AML-193 (cell line): ENCODE data around the gene PPP1R8.

Experiments used
- DNase-seq, 2 experiments: peaks; one replicate each; lab custom pipeline; 2025; lab: John Stamatoyannopoulos, UW

PPP1R8 gene

DNA sequence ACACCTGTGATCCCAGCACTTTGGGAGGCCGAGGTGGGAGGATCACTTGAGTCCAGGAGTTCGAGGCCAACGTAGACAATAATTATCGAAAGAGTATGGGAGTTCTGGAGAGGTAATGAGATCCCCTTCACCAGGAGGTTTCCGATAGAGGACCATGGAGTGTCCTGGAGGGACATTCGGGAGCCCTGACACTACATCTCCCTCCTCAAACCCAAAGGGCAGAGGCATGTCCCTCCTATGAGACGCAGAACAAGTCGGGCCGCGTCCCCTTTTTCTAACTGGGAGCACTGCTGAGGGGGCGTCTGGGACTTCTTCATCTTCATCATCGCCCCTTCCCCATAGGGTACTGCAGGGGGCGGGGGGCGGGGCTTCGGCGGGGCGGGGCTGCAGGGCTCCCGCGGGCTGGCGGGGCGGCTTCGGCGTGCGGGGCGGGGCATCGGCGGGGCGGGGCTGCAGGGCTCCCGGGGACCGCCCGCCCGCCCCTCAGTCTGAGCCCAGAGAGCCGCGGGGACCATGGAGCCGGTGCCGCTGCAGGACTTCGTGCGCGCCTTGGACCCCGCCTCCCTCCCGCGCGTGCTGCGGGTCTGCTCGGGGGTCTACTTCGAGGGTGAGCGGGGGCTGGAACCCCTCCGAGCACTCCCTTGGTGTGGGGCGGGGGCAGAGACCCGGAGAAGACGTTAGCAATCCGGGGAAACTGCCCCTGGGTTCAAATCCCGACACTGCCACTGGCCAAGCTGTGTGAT lies 41.6 kb downstream of the PPP1R8 start, which contains the start of gene THEMIS2:
THEMIS2 (plus strand) TSS at position 486 of the 743 bp plus-strand sequence; CDS start at position 514, 28 bp downstream.
- DNase-seq, result peak in 1 of 2 experiments; percentile 27

DNA sequence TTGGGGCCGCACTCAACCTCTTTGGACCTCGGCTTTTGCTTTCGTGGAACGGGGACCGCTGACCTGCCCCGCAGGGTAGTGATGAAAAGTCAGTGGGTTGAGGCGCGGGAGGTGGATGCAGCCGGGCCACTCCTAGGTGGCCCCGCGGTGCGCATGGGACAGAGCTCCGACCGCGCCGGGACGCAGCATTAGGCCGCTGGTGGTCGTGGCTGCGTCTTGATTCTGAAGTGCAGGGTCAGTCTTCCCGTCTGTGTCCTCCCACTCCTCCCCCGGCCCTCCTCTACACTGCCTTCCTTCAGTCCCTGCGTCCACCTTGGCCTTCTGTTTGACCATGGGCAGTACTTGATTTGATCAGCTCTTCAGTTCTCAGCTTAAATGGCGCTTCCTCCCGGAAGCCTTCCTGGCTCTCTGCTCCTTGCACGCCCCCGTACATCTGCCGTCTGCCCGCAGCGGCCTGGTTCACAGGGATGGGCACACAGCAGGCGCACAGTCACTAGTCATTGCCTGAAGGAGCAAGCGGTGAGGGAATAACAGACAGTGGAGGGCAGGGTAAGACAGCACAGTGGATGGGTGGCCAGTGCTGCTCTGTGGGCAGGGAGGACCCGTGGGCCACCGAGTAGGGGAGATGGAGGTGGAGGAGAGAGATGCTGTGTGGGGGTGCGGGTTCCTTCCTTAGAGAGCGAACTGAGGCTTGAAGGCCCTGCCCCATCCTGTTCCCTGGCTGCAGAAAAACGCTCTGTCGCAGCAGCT lies 42.4 kb downstream of the PPP1R8 start:
- peak in 1 of 2 experiments; percentile 33 for DNase-seq

DNA sequence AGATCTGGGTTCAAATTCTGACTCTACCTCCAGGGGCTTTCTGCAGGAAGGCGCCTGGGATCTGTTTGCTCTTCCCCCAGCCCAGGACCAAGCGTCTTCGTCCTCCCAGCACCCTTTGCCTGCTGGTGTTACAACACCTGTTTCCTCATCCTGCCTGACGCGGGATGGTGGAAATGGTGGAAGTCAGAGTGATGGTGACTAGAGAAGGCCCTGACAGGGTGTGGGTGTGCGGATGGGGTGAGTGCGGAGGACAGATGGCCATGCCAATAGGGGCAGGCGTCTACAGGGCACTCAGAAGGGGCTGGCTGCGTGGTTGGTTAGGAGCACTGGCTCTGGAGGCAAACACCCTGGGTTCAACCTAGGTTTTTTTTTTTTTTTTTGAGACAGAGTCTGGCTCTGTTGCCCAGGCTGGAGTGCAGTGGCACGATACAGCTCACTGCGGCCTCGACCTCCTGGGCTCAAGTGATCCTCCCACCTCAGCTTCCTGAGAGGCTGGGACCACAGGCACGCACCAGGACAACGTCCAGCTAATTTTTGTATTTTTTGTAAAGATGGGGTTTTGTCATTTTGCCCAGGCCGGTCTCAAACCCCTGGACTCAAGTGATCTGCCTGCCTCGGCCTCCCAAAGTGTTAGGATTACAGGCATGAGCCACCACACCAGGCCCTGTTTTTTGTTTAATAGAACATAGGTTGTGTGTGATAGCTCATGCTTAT lies 43.2 kb downstream of the PPP1R8 start:
- DNase-seq, result peak; percentile 59 to 61

DNA sequence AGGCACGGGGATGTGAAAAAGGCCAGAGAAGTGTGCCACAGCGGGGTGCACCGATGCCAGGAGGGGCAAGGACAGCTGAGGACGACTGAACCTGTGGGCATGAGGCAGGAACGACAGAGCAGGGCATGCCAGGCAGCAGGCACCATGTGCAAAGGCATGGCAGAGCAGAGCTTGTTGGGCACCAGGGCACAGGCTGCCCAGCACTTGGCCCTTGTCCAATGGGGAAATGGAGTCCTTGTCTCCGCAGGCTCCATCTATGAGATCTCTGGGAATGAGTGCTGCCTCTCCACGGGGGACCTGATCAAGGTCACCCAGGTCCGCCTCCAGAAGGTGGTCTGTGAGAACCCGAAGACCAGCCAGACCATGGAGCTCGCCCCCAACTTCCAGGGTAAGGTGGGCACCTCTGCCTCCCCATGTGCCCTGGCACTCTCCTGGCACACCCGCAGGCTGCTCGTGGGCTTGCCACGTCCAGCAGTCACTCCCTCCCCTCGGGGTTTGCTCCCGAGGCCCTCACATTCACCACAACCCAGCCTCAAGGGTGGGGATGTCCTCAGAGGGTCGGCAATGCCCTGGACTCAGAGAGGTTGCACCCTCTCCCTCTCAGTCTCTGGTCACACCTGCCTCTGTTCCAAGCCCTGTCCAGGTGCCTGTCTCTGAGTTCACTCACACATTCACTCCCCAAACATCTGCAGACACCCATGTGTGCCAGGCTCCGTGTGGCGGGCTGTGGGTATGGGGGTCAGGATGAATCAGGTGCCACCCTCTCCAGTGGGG lies 45.9 kb downstream of the PPP1R8 start:
- no peak for DNase-seq

DNA sequence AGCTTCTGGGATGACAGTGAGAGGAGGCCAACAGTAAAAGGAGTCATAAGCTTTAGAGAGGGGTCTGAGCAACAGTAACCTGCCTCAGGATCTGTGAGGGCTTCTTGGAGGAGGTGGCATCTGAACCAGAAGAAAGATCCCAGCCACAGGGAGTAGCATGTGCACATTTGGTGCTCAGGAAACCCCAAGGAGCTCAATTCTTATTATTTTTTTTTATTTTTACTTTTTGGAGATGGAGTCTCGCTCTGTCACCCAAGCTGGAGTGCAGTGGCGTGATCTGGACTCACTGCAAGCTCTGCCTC lies 46.5 kb downstream of the PPP1R8 start:
- DNase-seq, result no peak

DNA sequence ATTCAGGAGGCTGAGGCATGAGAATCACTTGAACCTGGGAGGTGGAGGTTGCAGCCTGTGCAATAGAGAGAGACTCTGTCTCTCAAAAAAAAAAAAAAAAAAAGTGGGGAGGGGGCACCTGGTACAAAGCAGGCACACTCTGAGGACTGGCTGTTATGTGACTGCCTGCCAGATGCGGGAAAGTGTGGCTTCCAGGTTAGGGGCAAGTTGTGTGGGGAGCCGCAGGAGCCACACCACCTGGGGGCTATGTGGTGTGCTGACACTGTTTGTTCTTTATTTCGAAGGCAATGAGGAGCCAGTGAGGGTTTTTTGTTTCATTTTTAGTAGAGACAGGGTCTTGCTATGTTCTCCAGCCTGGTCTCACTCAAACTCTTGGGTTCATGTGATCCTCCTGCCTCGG lies 47.5 kb downstream of the PPP1R8 start:
- no peak for DNase-seq

DNA sequence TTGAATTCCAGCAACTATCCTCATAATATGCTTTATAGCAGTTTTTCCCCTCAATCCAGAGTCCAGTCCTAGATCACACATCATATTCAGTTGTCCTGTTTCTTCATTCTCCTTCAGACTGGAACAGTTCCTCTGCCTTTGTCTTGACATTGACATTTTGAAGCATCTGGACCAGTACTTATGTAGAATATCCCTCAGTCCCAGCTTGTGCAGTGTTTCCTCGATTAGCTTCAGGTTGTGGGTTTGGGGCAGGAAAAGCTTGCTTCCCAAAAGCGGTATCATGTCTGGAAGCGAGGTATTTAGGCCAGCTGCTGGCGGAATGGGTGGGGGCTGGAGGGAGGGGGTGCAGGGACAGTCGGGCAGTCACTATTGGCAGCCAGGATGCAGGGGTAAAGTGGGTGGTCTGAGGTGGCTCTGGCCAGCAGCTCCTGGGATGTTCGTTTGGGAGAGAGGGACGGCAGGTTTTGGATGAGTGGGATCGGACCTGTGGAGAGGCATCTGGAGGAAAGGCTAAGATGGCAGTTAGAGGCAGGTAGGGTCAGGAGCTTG lies 48.3 kb downstream of the PPP1R8 start:
- no peak for DNase-seq

DNA sequence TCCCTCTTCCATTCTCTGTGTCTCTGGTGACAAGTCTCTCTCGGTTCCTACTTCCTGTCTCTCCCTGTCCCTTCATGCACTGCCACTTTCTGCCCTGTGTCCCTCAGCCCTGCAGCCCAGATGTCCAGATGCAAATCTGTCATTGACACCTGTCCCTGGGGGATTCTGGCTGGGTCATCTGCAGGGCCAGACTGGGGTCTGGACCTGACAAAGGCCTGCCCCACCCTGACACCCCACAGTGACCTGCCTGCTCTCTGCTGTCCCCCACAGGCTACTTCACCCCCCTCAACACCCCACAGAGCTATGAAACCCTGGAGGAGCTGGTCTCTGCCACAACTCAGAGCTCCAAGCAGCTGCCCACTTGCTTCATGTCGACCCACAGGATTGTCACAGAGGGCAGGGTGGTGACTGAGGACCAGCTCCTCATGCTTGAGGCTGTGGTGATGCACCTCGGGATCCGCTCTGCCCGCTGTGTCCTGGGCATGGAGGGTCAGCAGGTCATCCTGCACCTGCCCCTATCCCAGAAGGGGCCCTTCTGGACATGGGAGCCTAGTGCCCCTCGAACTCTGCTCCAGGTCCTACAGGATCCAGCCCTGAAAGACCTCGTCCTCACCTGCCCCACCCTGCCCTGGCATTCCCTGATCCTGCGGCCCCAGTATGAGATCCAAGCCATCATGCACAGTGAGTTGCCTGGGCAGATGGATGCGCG lies 48.9 kb downstream of the PPP1R8 start:
- no peak for DNase-seq

DNA sequence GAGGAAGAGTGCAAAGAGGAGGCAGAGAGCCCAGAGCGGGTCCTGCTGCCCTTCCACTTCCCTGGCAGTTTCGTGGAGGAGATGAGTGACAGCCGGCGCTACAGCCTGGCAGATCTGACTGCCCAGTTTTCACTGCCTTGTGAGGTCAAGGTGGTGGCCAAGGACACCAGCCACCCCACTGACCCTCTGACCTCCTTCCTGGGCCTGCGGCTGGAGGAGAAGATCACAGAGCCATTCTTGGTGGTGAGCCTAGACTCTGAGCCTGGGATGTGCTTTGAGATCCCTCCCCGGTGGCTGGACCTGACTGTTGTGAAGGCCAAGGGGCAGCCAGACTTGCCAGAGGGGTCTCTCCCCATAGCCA lies 51.9 kb downstream of the PPP1R8 start:
- DNase-seq, result no peak

DNA sequence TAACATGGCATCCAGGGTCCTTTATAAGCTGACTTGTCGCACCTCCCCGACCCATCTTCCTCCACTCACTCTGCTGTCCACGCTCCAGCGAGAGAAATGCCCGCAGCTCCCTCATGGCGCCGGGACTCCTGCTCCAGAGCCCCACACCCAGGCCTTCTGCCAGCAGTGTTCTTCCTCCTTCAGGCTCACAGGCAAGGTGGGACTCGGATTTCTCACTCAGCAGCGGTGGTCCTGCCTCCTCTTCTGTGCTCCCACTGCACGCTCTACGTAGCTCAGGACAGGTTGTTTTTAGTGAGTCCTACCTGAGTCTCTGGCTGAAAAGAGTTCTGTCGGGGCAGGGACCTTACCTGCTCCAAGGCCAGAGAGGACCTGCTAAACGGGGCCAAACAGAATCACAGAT lies 53.0 kb downstream of the PPP1R8 start:
- no peak for DNase-seq

DNA sequence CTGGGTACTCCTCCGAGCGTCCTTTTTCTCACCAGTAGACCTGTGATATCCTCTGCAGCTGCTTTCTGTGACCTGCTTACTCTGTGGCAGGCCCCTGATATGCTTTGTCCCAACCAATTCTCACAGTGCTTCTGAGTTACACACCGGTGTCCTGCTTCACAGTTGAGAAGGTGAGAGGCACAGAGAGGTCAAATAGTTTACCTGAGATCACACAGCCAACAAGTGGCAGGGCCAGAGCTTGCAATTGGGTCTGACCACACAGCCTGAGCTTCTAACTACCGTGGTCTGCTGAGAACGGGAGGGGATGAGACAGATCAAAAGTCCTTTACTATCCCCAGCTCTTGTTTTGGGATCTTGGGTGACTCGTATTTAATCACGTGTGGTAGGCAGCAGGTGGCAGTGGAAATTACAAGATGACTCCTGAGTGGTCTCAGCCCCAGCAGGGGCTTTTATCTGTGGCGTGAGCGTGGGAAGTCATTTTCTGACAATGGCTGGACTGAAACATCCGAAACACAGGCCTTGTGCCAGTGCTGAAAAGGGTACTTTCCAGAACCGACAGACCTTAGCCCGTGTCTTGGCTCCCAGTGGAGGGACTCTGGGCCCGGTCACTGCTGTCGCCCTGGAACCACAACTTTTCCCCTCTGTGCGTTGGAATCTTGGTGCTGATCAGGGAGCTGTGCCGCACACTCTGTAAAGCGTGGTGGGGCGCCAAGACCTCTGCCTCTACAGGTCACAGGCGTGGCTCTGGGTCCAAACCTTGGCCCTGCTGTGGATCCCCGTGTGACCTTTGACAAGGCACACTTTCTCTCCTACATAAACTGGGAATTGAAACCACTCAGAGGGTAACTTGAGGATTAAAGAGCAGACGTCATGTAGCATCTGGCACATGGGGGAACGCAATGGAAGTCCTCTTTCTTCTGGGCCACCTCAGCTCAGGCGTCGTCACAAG lies 53.7 kb downstream of the PPP1R8 start:
- no peak for DNase-seq

DNA sequence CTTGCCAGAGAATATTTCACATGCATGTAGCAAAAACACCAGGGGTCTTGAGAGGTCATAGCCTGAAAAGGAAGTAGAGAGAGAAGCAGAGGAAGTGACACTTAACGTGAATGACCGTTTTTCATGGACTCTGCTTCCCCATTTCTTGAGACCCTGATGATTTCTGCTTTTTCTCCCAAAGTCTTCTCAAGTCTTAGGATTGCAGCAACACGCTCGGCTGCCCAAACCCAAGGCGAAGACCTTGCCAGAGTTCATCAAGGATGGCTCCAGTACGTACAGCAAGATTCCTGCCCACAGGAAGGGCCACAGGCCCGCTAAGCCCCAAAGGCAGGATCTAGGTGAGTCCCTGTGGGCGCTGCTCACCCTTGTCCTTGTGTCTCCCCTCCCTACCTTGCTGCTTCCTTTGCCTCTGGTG lies 54.5 kb downstream of the PPP1R8 start:
- peak; percentile 84 to 85 for DNase-seq

DNA sequence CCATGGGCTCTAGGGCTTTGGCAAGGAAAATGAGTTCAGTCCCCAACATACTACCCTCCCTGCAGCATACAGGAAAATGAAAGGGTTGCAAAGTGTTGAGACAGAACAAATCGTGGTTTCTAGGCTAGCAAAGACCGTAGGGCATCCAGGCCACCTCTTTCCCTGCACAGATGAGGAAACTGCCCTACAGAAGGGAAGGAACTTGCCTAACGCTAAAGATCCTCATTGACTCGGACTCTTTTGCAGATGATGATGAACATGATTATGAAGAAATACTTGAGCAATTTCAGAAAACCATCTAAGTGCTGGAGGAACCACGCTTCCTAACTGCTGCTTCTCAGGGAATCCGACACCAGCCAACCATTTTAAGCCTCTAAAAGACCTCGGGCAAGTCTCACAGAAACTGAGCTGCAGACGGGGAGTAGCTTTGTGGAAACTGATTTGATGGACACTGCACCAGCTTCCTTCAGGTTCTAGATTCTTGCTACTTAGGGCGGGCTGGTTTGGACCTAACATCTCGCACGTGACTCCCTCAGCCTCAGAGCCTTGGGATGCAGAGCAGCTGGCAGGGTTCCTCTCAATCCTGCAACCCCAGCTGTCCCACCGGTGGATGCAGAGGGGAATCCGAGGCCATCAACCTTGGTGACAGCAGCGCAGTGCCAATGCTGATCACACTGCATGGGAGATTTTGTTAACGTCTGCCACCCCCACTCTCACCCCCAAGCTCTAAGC lies 55.2 kb downstream of the PPP1R8 start:
- peak; percentile 93 to 95 for DNase-seq

DNA sequence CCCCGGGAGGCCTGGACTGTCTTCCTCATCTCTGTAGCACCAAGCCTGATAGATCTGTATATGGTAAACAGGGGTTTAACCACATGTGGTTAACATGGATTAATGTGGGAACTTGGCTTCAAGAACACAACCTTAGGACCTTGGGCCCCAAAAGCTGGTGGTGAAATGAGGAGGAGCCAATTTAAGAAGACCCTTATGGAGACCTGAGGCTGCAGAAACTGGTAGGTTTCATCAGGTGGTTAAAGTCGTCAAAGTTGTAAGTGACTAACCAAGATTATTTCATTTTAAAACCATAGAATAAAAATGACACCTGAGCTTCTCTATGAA lies 55.7 kb downstream of the PPP1R8 start:
- no peak for DNase-seq

DNA sequence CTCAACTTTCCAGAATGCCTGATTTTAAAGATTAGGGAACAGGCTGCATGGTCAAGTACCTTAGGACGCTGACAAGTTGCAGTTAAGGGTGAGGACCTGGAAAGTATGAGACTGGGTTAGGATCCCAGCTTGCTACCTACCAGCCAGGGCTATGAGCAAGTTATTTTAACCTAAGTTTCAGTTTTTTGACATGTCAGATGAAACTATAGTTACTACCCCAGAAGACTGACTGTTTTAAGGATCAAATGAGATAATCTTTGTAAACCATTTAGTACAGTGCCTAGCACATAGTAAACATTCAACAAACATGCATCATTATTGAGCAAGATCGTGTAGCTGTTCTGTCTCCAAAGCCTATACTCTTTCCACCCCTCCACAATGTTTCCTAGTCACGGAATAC lies 56.2 kb downstream of the PPP1R8 start:
- DNase-seq, result no peak

DNA sequence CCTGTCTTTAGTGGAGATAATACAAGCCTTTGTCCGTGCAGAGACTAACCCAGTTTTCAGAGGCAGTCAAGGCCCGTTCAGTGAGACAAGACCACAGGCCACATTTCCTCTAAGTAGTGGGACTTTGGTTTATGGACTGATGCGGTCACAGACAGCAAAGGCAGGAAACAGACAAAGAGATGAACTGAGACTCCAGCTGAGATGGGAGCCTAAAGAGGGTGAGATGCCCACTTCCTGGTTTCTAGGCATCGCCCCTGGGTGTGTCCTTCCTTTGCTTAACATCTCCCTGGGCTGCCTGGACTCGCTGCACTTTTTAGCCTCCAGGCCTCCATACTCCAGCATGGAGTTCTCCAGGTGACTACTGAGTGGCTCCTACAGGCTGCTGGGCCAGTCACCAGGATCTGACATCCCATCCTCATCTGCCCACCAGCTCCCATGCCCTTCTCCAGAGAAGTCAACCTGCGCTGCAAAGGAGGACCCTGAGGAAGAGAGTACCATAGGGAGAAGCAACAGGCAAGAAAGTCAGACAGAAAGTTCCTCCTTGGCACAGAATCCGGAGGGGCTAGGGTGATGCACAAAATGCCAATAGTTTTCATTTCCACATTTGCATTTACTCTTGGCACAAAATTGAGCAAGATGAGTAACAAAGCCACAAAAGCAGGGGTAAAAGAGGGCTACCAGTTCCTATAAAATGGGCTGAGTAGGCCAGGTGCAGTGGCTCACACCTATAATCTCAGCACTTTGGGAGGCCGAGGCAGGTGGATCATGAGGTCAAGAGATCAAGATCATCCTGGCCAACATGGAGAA lies 56.8 kb downstream of the PPP1R8 start:
- peak in 1 of 2 experiments; percentile 21 for DNase-seq

DNA sequence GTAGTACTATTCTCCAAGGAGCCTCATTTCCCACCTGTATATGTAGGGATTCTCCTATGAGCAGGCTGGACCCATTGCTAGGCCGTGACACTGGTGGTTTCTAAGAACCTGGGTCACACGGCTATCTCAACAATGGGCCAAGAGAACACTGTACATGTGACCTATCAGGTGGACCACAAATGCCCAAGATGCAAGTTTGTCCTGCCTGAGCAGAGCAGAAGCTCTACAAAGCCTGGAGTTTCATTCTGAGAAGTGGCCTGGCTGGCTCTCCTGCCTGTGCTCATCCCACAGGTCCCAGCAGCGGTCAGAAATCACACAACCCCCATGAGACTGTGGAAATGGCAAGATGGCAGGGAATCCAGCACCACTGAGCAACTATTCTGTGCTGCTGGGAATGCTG lies 58.9 kb downstream of the PPP1R8 start:
- DNase-seq, result no peak

DNA sequence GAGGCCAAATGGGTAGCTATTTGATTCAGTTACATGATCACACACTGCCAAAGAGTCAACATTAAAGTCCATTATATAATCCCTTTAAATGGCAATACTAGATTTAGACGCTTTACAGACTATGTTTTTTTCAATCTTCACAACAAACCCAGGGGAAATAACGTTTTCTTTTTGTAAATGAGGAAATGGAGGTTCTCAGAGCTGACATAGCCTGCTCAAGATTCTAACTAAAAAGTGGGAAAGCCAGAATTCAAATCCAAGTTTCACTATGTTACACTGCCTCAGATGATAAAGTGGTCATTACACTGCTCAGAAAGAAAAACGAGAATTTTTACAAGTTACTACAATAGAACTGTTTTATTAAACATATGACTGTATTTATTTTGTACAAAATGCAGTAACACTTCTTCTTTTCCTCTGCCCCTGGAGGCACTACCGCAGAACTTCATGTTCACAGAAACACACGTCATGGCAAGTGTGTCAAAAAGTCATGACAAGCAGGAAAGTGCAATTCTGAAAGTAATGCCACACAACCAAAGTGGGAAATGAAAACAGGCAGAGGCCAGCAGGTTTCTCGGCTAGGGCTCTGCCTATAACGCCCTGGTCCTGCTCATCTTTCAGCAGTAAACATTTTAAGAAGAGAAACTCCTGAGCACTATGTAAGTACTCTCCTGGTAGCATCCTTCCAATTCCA lies 60.8 kb downstream of the PPP1R8 start:
- DNase-seq, result no peak
